T47D (cell line): ENCODE data around the gene SBK1.
"Not testable (repeated sequence)": the region's sequence is repeated elsewhere in the genome, so short reads cannot be mapped to it uniquely, and the experiment has no call there.

Source experiments
- DNase-seq, 2 experiments: peaks; one replicate each; pipeline versions ENCODE4 v3.0.0 to v3.0.0-alpha.2; 2011 to 2012; ENCODE audit warnings: low read depth in 1 of 2, low spot score in 1 of 2
- in situ Hi-C: cut with HindIII; loops from 2 replicates; pipeline ENCODE4 v1.10.0; 2016; ENCODE audit warnings: low sequenced_read_pairs, low pct_unique_long_range_greater_than_20kb

The SBK1 gene

GRCh38 chr16:28363408-28363807, 71.1 kb downstream of the SBK1 start, which contains the start of gene NPIPB6:
NPIPB6 (minus strand) TSS chr16:28363508; CDS start chr16:28362822, 686 bp downstream.
- in situ Hi-C loops, DNase-seq: not testable (repeated sequence)

- DNase-seq, in situ Hi-C loops: not testable (repeated sequence)
Measured at GRCh38 chr16:28364268-28365173, 72.2 kb downstream of the SBK1 start.

GRCh38 chr16:28367926-28368325, 75.6 kb downstream of the SBK1 start:
- DNase-seq, in situ Hi-C loops: not testable (repeated sequence)
